PFSK-1 (cell line): ENCODE measurements around the gene HMHB1.

Experiments used
- POLR2AphosphoS5 ChIP-seq: IDR thresholded peaks from 2 replicates; pipeline ENCODE4 v1.6.1; 2012; ENCODE audit warnings: low read depth, mild to moderate bottlenecking, control low read depth, low read length, moderate library complexity
- REST ChIP-seq, 2 experiments: IDR thresholded peaks; 2 replicates each; pipeline versions ENCODE4 v1.6.1 to v1.8.0; 2011 to 2012; ENCODE audit warnings: low read depth in 2 of 2, low read length in 2 of 2, control low read depth in 1 of 2, inconsistent platforms in 1 of 2, mild to moderate bottlenecking in 1 of 2, moderate library complexity in 1 of 2; ENCODE audit not compliant: insufficient read depth in 1 of 2
- TAF1 ChIP-seq: IDR thresholded peaks from 2 replicates; pipeline ENCODE4 v1.6.1; 2012; ENCODE audit warnings: low read length, control low read depth, borderline replicate concordance; ENCODE audit not compliant: insufficient read depth

GRCh38 chr5:143806579-143806978, 5.4 kb upstream of the HMHB1 start:
- no peak for TF ChIP-seq POLR2AphosphoS5
- TF ChIP-seq TAF1: no peak
- TF ChIP-seq REST (IDR thresholded peaks at IDR 0.05; ENCODE audit: insufficient read depth in 1 of 2, low read depth in 2 of 2, low read length in 2 of 2): no peak
